ENCODE data around the gene SND1.

SND1 gene

DNA sequence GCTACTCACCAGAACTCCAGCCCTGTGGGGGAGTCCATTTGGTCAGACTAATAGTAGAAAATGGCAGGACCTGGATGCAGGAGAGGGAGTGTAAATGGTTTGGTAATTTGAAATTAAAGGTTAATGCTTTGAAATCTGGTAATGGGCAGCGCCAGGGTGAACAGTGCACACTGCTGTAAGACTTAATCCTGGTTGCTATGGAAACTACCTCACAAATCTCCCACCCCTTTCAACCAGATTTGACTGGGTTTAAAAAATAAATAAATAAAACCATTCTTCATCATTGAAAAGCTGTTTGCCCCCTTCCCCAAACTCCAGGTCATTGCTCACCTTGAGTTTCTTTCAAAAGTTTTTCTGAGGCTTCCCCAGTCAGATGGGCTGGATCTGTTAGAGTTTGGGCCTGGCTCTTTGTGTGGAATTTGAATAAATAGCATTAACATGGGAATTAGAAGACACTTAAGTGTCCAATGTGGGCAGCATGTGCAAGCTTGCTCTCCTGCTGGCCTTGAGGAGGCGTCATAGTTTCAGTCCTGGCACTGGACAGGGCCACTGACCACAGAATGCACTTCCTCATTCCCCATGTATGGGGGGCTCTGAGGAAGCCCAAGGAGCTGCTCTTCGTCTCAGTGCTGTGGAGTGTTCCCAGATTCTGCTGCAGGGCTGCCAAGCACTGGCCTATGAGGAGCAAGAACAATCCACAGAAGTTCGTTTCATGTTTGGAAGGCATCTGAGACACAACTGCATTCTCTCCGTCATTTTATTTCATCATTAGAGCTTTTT is 288.6 kb downstream of the SND1 start:
- no peak for TF ChIP-seq OVOL3 (tag by site-specific recombination; IDR thresholded peaks at IDR 0.05)
- no peak for TF ChIP-seq ZNF76 (tag by site-specific recombination; IDR thresholded peaks at IDR 0.05; ENCODE audit: borderline replicate concordance, low read depth)
- no peak for TF ChIP-seq SETDB1 (IDR thresholded peaks at IDR 0.05; ENCODE audit: insufficient read length, low read length)
- TF ChIP-seq ZNF311 (tag by site-specific recombination; IDR thresholded peaks at IDR 0.05; ENCODE audit: borderline replicate concordance), result no peak
- TF ChIP-seq ZBTB1 (tag by site-specific recombination; IDR thresholded peaks at IDR 0.05), result no peak
- TF ChIP-seq, protein P1, sequence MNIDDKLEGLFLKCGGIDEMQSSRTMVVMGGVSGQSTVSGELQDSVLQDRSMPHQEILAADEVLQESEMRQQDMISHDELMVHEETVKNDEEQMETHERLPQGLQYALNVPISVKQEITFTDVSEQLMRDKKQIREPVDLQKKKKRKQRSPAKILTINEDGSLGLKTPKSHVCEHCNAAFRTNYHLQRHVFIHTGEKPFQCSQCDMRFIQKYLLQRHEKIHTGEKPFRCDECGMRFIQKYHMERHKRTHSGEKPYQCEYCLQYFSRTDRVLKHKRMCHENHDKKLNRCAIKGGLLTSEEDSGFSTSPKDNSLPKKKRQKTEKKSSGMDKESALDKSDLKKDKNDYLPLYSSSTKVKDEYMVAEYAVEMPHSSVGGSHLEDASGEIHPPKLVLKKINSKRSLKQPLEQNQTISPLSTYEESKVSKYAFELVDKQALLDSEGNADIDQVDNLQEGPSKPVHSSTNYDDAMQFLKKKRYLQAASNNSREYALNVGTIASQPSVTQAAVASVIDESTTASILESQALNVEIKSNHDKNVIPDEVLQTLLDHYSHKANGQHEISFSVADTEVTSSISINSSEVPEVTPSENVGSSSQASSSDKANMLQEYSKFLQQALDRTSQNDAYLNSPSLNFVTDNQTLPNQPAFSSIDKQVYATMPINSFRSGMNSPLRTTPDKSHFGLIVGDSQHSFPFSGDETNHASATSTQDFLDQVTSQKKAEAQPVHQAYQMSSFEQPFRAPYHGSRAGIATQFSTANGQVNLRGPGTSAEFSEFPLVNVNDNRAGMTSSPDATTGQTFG (tag by site-specific recombination; IDR thresholded peaks at IDR 0.05; ENCODE audit: borderline replicate concordance), result no peak
- TF ChIP-seq, protein P2, sequence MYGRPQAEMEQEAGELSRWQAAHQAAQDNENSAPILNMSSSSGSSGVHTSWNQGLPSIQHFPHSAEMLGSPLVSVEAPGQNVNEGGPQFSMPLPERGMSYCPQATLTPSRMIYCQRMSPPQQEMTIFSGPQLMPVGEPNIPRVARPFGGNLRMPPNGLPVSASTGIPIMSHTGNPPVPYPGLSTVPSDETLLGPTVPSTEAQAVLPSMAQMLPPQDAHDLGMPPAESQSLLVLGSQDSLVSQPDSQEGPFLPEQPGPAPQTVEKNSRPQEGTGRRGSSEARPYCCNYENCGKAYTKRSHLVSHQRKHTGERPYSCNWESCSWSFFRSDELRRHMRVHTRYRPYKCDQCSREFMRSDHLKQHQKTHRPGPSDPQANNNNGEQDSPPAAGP (tag by site-specific recombination; IDR thresholded peaks at IDR 0.05), result no peak
- no peak for TF ChIP-seq TRIM28 (IDR thresholded peaks at IDR 0.05; ENCODE audit: borderline replicate concordance, low read length)
- TF ChIP-seq ZNF571 (tag by site-specific recombination; IDR thresholded peaks at IDR 0.05), result no peak
- no peak for TF ChIP-seq ZNF843 (tag by site-specific recombination; IDR thresholded peaks at IDR 0.05)
- no peak for TF ChIP-seq ZNF558 (tag by site-specific recombination; IDR thresholded peaks at IDR 0.05)
- TF ChIP-seq PRDM2 (tag by site-specific recombination; IDR thresholded peaks at IDR 0.05; ENCODE audit: borderline replicate concordance), result no peak
- no peak for TF ChIP-seq ZNF146 (tag by site-specific recombination; IDR thresholded peaks at IDR 0.05)
- no peak for TF ChIP-seq OSR2 (tag by site-specific recombination; IDR thresholded peaks at IDR 0.05)
- no peak for TF ChIP-seq ZNF24 (tag by site-specific recombination; IDR thresholded peaks at IDR 0.05)
- TF ChIP-seq ZXDB (tag by site-specific recombination; IDR thresholded peaks at IDR 0.05), result no peak
- TF ChIP-seq ZNF473 (tag by site-specific recombination; IDR thresholded peaks at IDR 0.05), result no peak
- TF ChIP-seq KLF7 (tag by site-specific recombination; IDR thresholded peaks at IDR 0.05; ENCODE audit: borderline replicate concordance), result no peak
- TF ChIP-seq ZNF624 (tag by site-specific recombination; IDR thresholded peaks at IDR 0.05), result no peak
- no peak for TF ChIP-seq KLF16 (tag by site-specific recombination; IDR thresholded peaks at IDR 0.05)
- ChIA-PET CTCF (no interaction called here), POLR2A (no interaction called here)
- no peaks in the 10 kb centered on the region for H3K9me3 ChIP-seq (ENCODE audit: control insufficient read depth, insufficient read depth, low read depth, low read length)
- no peaks in the 10 kb centered on the region for H3K4me1 ChIP-seq (ENCODE audit: control insufficient read depth, insufficient read depth, low read length)
- H3K36me3 ChIP-seq (ENCODE audit: control insufficient read depth in 2 of 2, insufficient read depth in 1 of 2, low read length in 2 of 2), result peaks cover 0 to 6% of the 10 kb centered on the region in 2 experiments; a peak in 1 of 3 replicates
- no peak overlapping the region for H3K4me3 ChIP-seq (ENCODE audit: low read depth, low read length)
- H3K27ac ChIP-seq (ENCODE audit: extremely low read depth, low read depth, low read length), result no peak overlapping the region
